Testis (tissue), 3 donors: ENCODE measurements around the gene RBPMS2. TPM values are rescaled to one million over a fixed set of nuclear protein-coding genes. Genes with fewer than 3 reads are reported as not detected.
A peak's percentile ranks its signal among the peaks of the same experiment; 100 is the strongest.

Experiments
- DNase-seq: peaks from one replicate; pipeline ENCODE4 v3.0.0-alpha.2; 2019
- H3K27ac ChIP-seq, 2 donors: fragments of 200-600 bp; sonication (generic); one replicate each; pipeline ENCODE4 v1.5.1; 2019
- H3K27me3 ChIP-seq: fragments of 200-600 bp; sonication (generic); one replicate; pipeline ENCODE4 v1.5.1; 2019
- H3K36me3 ChIP-seq: fragments of 200-600 bp; sonication (generic); one replicate; pipeline ENCODE4 v1.5.1; 2017; ENCODE audit warnings: low read depth; ENCODE audit errors: missing control alignments
- H3K4me1 ChIP-seq: fragments of 200-600 bp; sonication (generic); one replicate; pipeline ENCODE4 v1.5.1; 2019
- H3K4me3 ChIP-seq, 2 donors: fragments of 200-600 bp; sonication (generic); one replicate each; pipeline ENCODE4 v1.5.1; 2017 to 2019
- H3K9me3 ChIP-seq: fragments of 200-600 bp; sonication (generic); one replicate; pipeline ENCODE4 v1.5.1; 2017
- CTCF ChIP-seq, 3 experiments: fragments of 450-650 bp in 2 of 3; fragments of 200-600 bp in 1 of 3; sonication (generic) in 1 of 3; IDR thresholded peaks; one replicate each; pipeline ENCODE4 v1.5.1; 2016 to 2019; ENCODE audit warnings: antibody characterized with exemption in 3 of 3, mild to moderate bottlenecking in 2 of 3, moderate library complexity in 1 of 3
- POLR2A ChIP-seq: fragments of 450-650 bp; IDR thresholded peaks from one replicate; pipeline ENCODE4 v1.6.1; 2017; ENCODE audit warnings: antibody characterized with exemption, mild to moderate bottlenecking, moderate library complexity
- whole genome bisulfite sequencing, 2 donors: methylation state at CpG; one replicate each; pipeline ENCODE4 v1.1.5; 2018; 5-methylcytosine and 5-hydroxymethylcytosine counted together
- intact Hi-C: fragments of 100-400 bp; cut with DNase I; formaldehyde crosslinking; loops from one replicate; pipeline ENCODE4 v1.15.1; 2023; ENCODE audit warnings: low total_unique reads
- polyA plus RNA-seq: library from polyadenylated mRNA; stranded (reverse); fragments of 350-450 nt; fragmentation: Illumina TruSeq; extraction: RNeasy Lipid Tissue Mini Kit (QIAGEN cat#74804); gene quantifications from one replicate; pipeline ENCODE4 v1.2.3, GENCODE V29; 2014; ENCODE audit warnings: low read depth, low replicate concordance; ENCODE audit not compliant: insufficient read depth
- total RNA-seq, 2 donors: library from RNA; depleted of rRNA; stranded (reverse); fragments of >200 nt; gene quantifications; one replicate each; pipeline ENCODE4 v1.2.3, GENCODE V29; 2016

The RBPMS2 gene
- total and polyA plus RNA-seq, 3 donors from 2014 or later, result 5.0 to 9.7 (median 5.8) TPM

- Histone ChIP-seq H3K27ac (no peak overlapping the region), H3K9me3 (no peaks in the 10 kb centered on the region), H3K4me3 (no peak overlapping the region), H3K36me3 (no peaks in the 10 kb centered on the region), H3K4me1 (peaks cover 4% of the 10 kb centered on the region), H3K27me3 (no peaks in the 10 kb centered on the region)
- peak; percentile 84 for DNase-seq
- WGBS, 2 donors, result 36 to 40% methylated on average over 4 to 6 of the region's 6 CpGs
- TF ChIP-seq CTCF (IDR thresholded peaks at IDR 0.05) (no peak), POLR2A (no peak)
- intact Hi-C loops, result no loop called here
These were observed 37.7 kb upstream of the RBPMS2 start for GRCh38 chr15:64813075-64813474.

DNA sequence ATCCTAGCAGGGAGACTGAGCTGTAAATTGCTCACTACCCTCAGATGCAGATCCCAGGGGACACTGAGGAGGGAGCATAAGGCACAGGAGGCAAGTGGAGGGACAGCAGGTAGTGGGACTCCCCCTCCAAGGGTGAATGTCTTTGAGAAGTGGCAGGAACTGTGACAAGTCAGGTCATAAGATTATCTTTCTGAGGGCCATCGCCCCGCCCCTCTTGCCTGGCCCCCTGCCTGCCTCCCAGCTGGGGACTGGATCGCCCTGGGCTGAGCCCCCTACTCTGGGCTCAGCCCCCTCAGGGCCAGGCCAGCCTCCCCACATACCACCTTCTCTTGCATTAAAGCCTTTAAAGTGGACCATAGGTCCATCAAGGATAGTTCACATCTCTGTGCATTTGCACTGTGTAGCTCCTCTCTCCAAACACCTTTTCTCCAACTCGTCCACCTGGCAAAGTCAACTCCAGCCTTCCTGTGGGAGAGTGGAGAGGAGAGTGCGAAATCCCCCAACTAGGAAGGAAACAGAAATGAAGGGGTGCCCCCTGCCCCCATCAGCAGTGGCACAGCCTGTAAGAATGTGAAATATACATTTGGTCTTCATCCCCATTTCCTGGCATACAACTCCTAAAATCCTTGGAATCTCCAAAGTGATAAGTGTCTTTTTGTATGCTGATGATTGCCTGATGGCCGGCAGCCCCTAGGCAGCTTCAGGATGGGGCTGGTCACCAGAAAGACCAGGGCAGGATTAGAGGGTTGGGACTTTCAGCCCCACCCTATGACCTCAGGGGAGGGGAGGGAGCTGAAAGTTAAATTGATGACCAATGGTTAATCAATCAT lies 35.3 kb upstream of the RBPMS2 start:
- H3K4me3 ChIP-seq, result no peak overlapping the region
- no peaks in the 10 kb centered on the region for H3K36me3 ChIP-seq
- WGBS, 2 donors, result 78 to 82% methylated on average over 6 of the region's 6 CpGs
- no peaks in the 10 kb centered on the region for H3K27me3 ChIP-seq
- H3K27ac ChIP-seq, result no peak overlapping the region
- DNase-seq, result no peak
- no peaks in the 10 kb centered on the region for H3K9me3 ChIP-seq
- intact Hi-C loops, result no loop called here
- H3K4me1 ChIP-seq, result peaks cover 4% of the 10 kb centered on the region
- TF ChIP-seq CTCF (IDR thresholded peaks at IDR 0.05), result no peak
- TF ChIP-seq POLR2A, result no peak

- WGBS, 2 donors, result 38 to 39% methylated on average over 14 of the region's 14 CpGs
- Histone ChIP-seq H3K36me3 (no peaks in the 10 kb centered on the region), H3K27ac (no peak overlapping the region), H3K4me1 (peaks cover 4% of the 10 kb centered on the region), H3K4me3 (no peak overlapping the region), H3K27me3 (no peaks in the 10 kb centered on the region), H3K9me3 (no peaks in the 10 kb centered on the region)
- TF ChIP-seq POLR2A (no peak), CTCF (IDR thresholded peaks at IDR 0.05) (peak; percentile 81 to 87 (median 83))
- peak; percentile 90 for DNase-seq
- intact Hi-C loops, result loop anchor here (10.0 kb wide), 1 partner anchor 65 kb away; no protein-coding TSS in a partner anchor
These were observed 34.5 kb upstream of the RBPMS2 start for GRCh38 chr15:64809649-64810496.

- WGBS, 2 donors, result 78 to 84% methylated on average over 10 of the region's 10 CpGs
- no peaks in the 10 kb centered on the region for H3K36me3 ChIP-seq
- no peak for DNase-seq
- no peak overlapping the region for H3K27ac ChIP-seq
- intact Hi-C loops, result loop anchor here (10.0 kb wide), 1 partner anchor 64 kb away; no protein-coding TSS in a partner anchor
- H3K4me3 ChIP-seq, result no peak overlapping the region
- H3K9me3 ChIP-seq, result no peaks in the 10 kb centered on the region
- H3K4me1 ChIP-seq, result peaks cover 4% of the 10 kb centered on the region
- TF ChIP-seq CTCF (IDR thresholded peaks at IDR 0.05), result no peak
- TF ChIP-seq POLR2A, result no peak
- H3K27me3 ChIP-seq, result no peaks in the 10 kb centered on the region
These were observed 33.5 kb upstream of the RBPMS2 start for GRCh38 chr15:64808785-64809453.
